CD14-positive monocyte (primary cell): ENCODE data around the gene INMT. TPM values are rescaled to one million over a fixed set of nuclear protein-coding genes. Genes with fewer than 3 reads are reported as not detected.

Source experiments
- DNase-seq, 3 donors: peaks; one replicate each; pipeline ENCODE4 v3.0.0-alpha.2; 2011 to 2022
- H2AFZ ChIP-seq: 2 replicates; pipeline ENCODE4 v1.6.0; 2012; ENCODE audit warnings: mild to moderate bottlenecking, low read depth, low read length, inconsistent platforms; ENCODE audit not compliant: insufficient read depth, poor library complexity, severe bottlenecking
- H3K27ac ChIP-seq, 2 donors: 1 replicate in 1 of 2; 2 replicates in 1 of 2; pipeline ENCODE4 v1.5.1; 2012 to 2013; ENCODE audit warnings: low read length in 2 of 2, control low read depth in 1 of 2, inconsistent platforms in 1 of 2, low read depth in 1 of 2, mild to moderate bottlenecking in 1 of 2
- H3K27me3 ChIP-seq, 2 donors: one replicate each; pipeline versions ENCODE4 v1.6.0 to v1.6.1; 2011 to 2013; ENCODE audit warnings: low read length in 2 of 2; ENCODE audit not compliant: control insufficient read depth in 2 of 2, insufficient read depth in 2 of 2
- H3K36me3 ChIP-seq, 2 donors: replicated peaks in 1 of 2; 1 replicate in 1 of 2; 2 replicates in 1 of 2; pipeline versions ENCODE4 v1.5.1 to v1.6.1; 2012 to 2013; ENCODE audit warnings: low read length in 2 of 2, control low read depth in 1 of 2, inconsistent platforms in 1 of 2, mild to moderate bottlenecking in 1 of 2; ENCODE audit not compliant: insufficient read depth in 2 of 2, control insufficient read depth in 1 of 2
- H3K4me1 ChIP-seq, 2 donors: 1 replicate in 1 of 2; 2 replicates in 1 of 2; pipeline versions ENCODE4 v1.5.1 to v1.6.1; 2012 to 2013; ENCODE audit warnings: low read length in 2 of 2, control low read depth in 1 of 2, inconsistent platforms in 1 of 2, mild to moderate bottlenecking in 1 of 2, moderate library complexity in 1 of 2; ENCODE audit not compliant: insufficient read depth in 2 of 2, control insufficient read depth in 1 of 2
- H3K4me2 ChIP-seq: replicated peaks from 2 replicates; pipeline ENCODE3; 2012; ENCODE audit warnings: low read length, moderate library complexity, mild to moderate bottlenecking; ENCODE audit not compliant: poor library complexity, severe bottlenecking; ENCODE audit errors: extremely low read depth
- H3K4me3 ChIP-seq, 3 experiments: fragments of 200-600 bp in 1 of 3; sonication (generic) in 1 of 3; replicated peaks in 1 of 3; 1 replicate in 2 of 3; 2 replicates in 1 of 3; pipeline ENCODE4 v1.5.1; 2011 to 2013; ENCODE audit warnings: low read length in 3 of 3, mild to moderate bottlenecking in 3 of 3, control low read depth in 2 of 3, low read depth in 2 of 3, inconsistent platforms in 1 of 3, moderate library complexity in 1 of 3
- H3K79me2 ChIP-seq: 2 replicates; pipeline ENCODE4 v1.6.0; 2012; ENCODE audit warnings: mild to moderate bottlenecking, control low read depth, inconsistent platforms, low read length, moderate library complexity; ENCODE audit not compliant: insufficient read depth
- H3K9ac ChIP-seq: 2 replicates; pipeline ENCODE4 v1.6.0; 2017; ENCODE audit warnings: low read length, mild to moderate bottlenecking; ENCODE audit not compliant: insufficient read depth, poor library complexity, severe bottlenecking
- H3K9me3 ChIP-seq, 2 donors: replicated peaks in 1 of 2; 1 replicate in 1 of 2; 2 replicates in 1 of 2; pipeline versions ENCODE4 v1.5.1 to v1.6.1; 2012 to 2013; ENCODE audit warnings: low read length in 2 of 2, control low read depth in 1 of 2; ENCODE audit not compliant: control insufficient read depth in 1 of 2, insufficient read depth in 1 of 2
- H4K20me1 ChIP-seq: 2 replicates; pipeline ENCODE4 v1.6.0; 2012; ENCODE audit warnings: mild to moderate bottlenecking, low read length, control low read depth, moderate library complexity; ENCODE audit not compliant: insufficient read depth
- H3K27ac Mint-ChIP-seq, 7 donors: one replicate each; pipeline ENCODE4 v1.8.0; 2020; ENCODE audit warnings: mild to moderate bottlenecking in 7 of 7, mixed read lengths in 7 of 7, moderate library complexity in 6 of 7, inconsistent platforms in 2 of 7
- H3K27me3 Mint-ChIP-seq, 3 donors: one replicate each; pipeline ENCODE4 v1.8.0; 2021 to 2022; ENCODE audit warnings: low read depth in 3 of 3, mild to moderate bottlenecking in 3 of 3, mixed read lengths in 3 of 3, moderate library complexity in 3 of 3, inconsistent platforms in 1 of 3
- H3K36me3 Mint-ChIP-seq, 2 donors: one replicate each; pipeline ENCODE4 v1.8.0; 2020; ENCODE audit warnings: mixed read lengths in 2 of 2, inconsistent platforms in 1 of 2, mild to moderate bottlenecking in 1 of 2
- H3K4me1 Mint-ChIP-seq: one replicate; pipeline ENCODE4 v1.8.0; 2020; ENCODE audit warnings: mild to moderate bottlenecking, mixed read lengths
- H3K4me3 Mint-ChIP-seq, 2 donors: one replicate each; pipeline ENCODE4 v1.8.0; 2020; ENCODE audit warnings: mild to moderate bottlenecking in 2 of 2, mixed read lengths in 2 of 2, moderate library complexity in 1 of 2
- H3K9me3 Mint-ChIP-seq, 7 donors: one replicate each; pipeline ENCODE4 v1.8.0; 2020 to 2022; ENCODE audit warnings: mixed read lengths in 7 of 7, mild to moderate bottlenecking in 6 of 7, moderate library complexity in 6 of 7, inconsistent platforms in 2 of 7
- CTCF ChIP-seq: fragments of 200-600 bp; IDR thresholded peaks from one replicate; pipeline ENCODE4 v1.8.0; 2022; ENCODE audit warnings: antibody characterized with exemption, mild to moderate bottlenecking
- WGBS: methylation state at CpG from one replicate; pipeline ENCODE4 v1.1.5; 2013; ENCODE audit warnings: missing lambda C conversion rate; ENCODE audit not compliant: insufficient coverage; 5-methylcytosine and 5-hydroxymethylcytosine counted together
- intact Hi-C, 2 donors: fragments of 100-400 bp; cut with micrococcal nuclease; formaldehyde crosslinking; loops; one replicate each; pipeline versions ENCODE4 v1.15.0 to v1.15.1; 2023
- polyA plus RNA-seq, 3 donors: library from polyadenylated mRNA; depleted of rRNA in 1 of 3; unstranded in 2 of 3; stranded (reverse) in 1 of 3; fragments of 300-500 nt in 2 of 3; fragments of >200 nt in 1 of 3; fragmentation: Illumina TruSeq in 2 of 3; gene quantifications; 1 replicate in 2 of 3; 2 replicates in 1 of 3; pipeline ENCODE4 v1.2.3, GENCODE V29; 2012 to 2021

The INMT gene
- polyA plus RNA-seq, 3 donors = not detected

- no peak overlapping the region for H3K4me3 Mint-ChIP-seq
- no peak overlapping the region for H3K27ac ChIP-seq
- no peaks in the 10 kb centered on the region for H3K9me3 ChIP-seq
- no peaks in the 10 kb centered on the region for H3K36me3 ChIP-seq
- H3K9ac ChIP-seq = no peak overlapping the region
- no peaks in the 10 kb centered on the region for H3K4me1 ChIP-seq
- no peak for DNase-seq
- no peaks in the 10 kb centered on the region for H3K36me3 Mint-ChIP-seq
- intact Hi-C loops = no loop called here
- H3K4me1 Mint-ChIP-seq = no peaks in the 10 kb centered on the region
- H3K9me3 Mint-ChIP-seq = peaks cover 0 to 7% (median 1%) of the 10 kb centered on the region in 7 donors
- H3K4me3 ChIP-seq = no peak overlapping the region
- peaks cover 8 to 12% (median 10%) of the 10 kb centered on the region in 3 donors for H3K27me3 Mint-ChIP-seq
- no peak for TF ChIP-seq CTCF
- H3K27ac Mint-ChIP-seq = no peak overlapping the region
- H3K4me2 ChIP-seq = no peak overlapping the region
- 71% methylated on average over 3 of the region's 6 CpGs for WGBS
- H4K20me1 ChIP-seq = no peaks in the 10 kb centered on the region
- no peaks in the 10 kb centered on the region for H3K27me3 ChIP-seq
- H2AFZ ChIP-seq = no peak overlapping the region
- H3K79me2 ChIP-seq = no peaks in the 10 kb centered on the region
These were observed 2.5 kb downstream of the INMT start for GRCh38 chr7:30754315-30754877.

- H3K9me3 Mint-ChIP-seq = peaks cover 0 to 3% (median 1%) of the 10 kb centered on the region in 7 donors
- TF ChIP-seq CTCF = no peak
- no peak for DNase-seq
- H3K4me1 Mint-ChIP-seq = no peaks in the 10 kb centered on the region
- no peak overlapping the region for H3K4me3 Mint-ChIP-seq
- 87% methylated on average over 16 of the region's 22 CpGs for WGBS
- no peaks in the 10 kb centered on the region for H3K4me1 ChIP-seq
- H3K9me3 ChIP-seq = no peaks in the 10 kb centered on the region
- H3K27ac Mint-ChIP-seq = no peak overlapping the region
- no peak overlapping the region for H2AFZ ChIP-seq
- H3K9ac ChIP-seq = no peak overlapping the region
- no peak overlapping the region for H3K4me3 ChIP-seq
- H4K20me1 ChIP-seq = no peaks in the 10 kb centered on the region
- no peaks in the 10 kb centered on the region for H3K79me2 ChIP-seq
- H3K27ac ChIP-seq = no peak overlapping the region
- no peaks in the 10 kb centered on the region for H3K36me3 Mint-ChIP-seq
- intact Hi-C loops = no loop called here
- no peaks in the 10 kb centered on the region for H3K27me3 ChIP-seq
- H3K36me3 ChIP-seq = no peaks in the 10 kb centered on the region
- peaks cover 10 to 14% (median 12%) of the 10 kb centered on the region in 3 donors for H3K27me3 Mint-ChIP-seq
- H3K4me2 ChIP-seq = no peak overlapping the region
These were observed 3.6 kb downstream of the INMT start for GRCh38 chr7:30755384-30756154.
